Measurements from ENCODE around the gene TLR8. TPM values are rescaled to one million over a fixed set of nuclear protein-coding genes. Genes with fewer than 3 reads are reported as not detected.

Gene TLR8
- total RNA-seq, 1 donor from 2014 or later: not detected

DNA sequence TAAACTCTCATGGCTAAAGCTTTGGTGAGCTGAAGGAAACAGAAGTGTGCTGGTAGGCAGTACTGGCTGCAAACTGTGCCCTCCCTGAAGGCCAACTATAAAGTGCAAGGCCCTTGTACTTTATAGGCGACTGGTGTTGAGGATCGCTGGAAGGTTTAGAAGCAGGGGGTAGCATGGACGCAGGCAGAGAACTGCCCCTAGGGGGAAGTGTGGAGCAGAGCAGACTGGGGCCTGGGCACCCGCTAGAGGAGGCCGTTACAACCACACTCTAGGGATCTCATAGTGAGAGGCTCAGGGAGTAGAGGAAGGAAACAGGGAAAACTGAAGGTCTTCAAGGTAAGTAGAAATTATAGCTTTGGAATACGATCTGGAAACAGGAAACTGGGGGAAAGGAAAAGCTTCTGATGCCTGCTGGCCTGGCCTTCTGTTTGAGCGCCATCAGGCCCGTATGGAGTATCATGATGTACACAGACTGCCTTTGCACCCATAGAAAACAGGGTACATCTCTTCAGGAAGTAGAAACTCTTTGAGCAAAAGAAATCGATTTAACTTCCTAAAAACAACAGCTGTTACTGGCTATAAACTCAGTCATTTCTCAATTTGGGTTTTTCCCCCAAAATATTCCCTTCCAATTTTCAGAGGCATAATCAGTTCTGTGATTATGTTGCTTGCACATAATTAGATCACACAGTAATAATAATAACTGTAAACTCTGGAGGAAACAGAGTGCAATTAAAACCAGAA lies 44.6 kb downstream of the TLR8 start:
- Mint-ChIP-seq H3K9me3 (no peaks in the 10 kb centered on the region), H3K27me3 (ENCODE audit: insufficient read depth) (no peaks in the 10 kb centered on the region), H3K4me1 (ENCODE audit: low read depth) (peaks cover 90% of the 10 kb centered on the region), H3K4me3 (peak overlapping the region; percentile 84), H3K36me3 (ENCODE audit: low read depth) (no peaks in the 10 kb centered on the region), H3K27ac (peak overlapping the region; percentile 95)
- peak; percentile 66 for DNase-seq (ENCODE audit: low spot score)
- intact Hi-C loops (cut with micrococcal nuclease): loop anchor here (1.0 to 10.0 kb wide), 8 partner anchors 7 to 1186 kb away; partner anchors contain the start of genes GEMIN8, TCEANC and TMSB4X

DNA sequence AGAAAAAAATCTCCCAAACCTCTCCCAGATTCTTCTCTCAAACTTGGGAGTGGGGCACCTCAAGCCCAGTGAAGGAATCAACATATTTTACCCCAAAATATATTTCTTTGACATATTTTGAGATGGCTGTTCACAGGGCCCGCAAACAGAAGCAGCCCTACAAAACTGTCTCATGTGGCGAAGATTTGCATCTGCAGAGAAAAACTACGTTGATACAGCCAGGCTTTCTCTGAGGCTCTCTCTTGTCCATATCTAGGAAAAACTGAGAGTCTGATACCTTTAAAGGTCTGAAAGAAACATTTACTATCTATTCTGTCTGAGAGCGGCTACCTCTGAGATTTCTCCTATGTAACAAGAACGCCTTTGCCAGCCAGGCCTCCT lies 45.2 kb downstream of the TLR8 start:
- H3K4me1 Mint-ChIP-seq (ENCODE audit: low read depth): peaks cover 90% of the 10 kb centered on the region
- no peaks in the 10 kb centered on the region for H3K27me3 Mint-ChIP-seq (ENCODE audit: insufficient read depth)
- intact Hi-C loops (cut with micrococcal nuclease): loop anchor here (1.0 to 10.0 kb wide), 5 partner anchors 19 to 1187 kb away; partner anchors contain the start of genes GEMIN8, TCEANC and TMSB4X
- H3K4me3 Mint-ChIP-seq: peak overlapping the region; percentile 84
- no peaks in the 10 kb centered on the region for H3K9me3 Mint-ChIP-seq
- DNase-seq (ENCODE audit: low spot score): no peak
- no peaks in the 10 kb centered on the region for H3K36me3 Mint-ChIP-seq (ENCODE audit: low read depth)
- peak overlapping the region; percentile 95 for H3K27ac Mint-ChIP-seq

DNA sequence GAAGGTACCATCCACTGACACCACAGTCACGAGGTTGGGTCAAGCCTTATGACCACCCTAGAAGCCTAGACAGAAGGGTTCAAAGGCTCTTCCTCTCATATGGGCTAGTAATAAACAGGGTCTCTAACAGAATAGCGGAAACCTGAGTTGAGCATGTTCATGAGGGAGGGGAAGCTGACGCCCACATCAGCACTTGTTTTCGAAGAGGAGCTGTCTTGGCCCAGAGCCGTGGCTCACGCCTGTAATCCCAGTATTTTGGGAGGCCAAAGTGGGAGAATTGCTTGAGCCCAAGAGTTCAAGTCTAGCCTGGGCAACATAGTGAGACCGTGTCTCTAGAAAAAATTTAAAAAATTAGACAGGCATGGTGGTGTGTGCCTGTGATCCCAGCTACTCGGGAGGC lies 47.0 kb downstream of the TLR8 start:
- Mint-ChIP-seq H3K9me3 (no peaks in the 10 kb centered on the region), H3K27ac (peak overlapping the region; percentile 93), H3K27me3 (ENCODE audit: insufficient read depth) (no peaks in the 10 kb centered on the region), H3K4me3 (peak overlapping the region; percentile 62), H3K4me1 (ENCODE audit: low read depth) (peaks cover 82% of the 10 kb centered on the region), H3K36me3 (ENCODE audit: low read depth) (no peaks in the 10 kb centered on the region)
- no peak for DNase-seq (ENCODE audit: low spot score)
- intact Hi-C loops (cut with micrococcal nuclease): loop anchor here (5.0 to 10.0 kb wide), 2 partner anchors 1074 to 1189 kb away; partner anchors contain the start of gene GEMIN8

DNA sequence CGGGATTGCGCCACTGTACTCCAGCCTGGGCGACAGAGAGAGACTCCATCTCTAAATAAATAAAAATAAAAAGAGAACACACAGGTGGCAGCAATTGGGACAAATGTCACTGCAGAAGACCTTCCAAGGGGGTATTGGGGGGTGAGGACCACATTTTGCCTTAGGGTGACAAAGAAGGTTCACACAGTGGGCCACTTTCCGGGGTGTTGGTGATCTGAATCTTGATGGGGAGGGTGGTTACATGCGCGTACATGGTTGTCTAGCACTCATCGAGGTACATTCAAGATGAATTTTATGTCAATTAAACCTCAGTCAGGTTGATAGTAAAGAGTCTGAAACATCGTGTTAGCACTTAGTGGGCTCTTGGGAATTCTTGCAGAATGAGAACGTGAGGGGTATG lies 48.0 kb downstream of the TLR8 start:
- DNase-seq (ENCODE audit: low spot score): no peak
- Mint-ChIP-seq H3K4me1 (ENCODE audit: low read depth) (peaks cover 79% of the 10 kb centered on the region), H3K36me3 (ENCODE audit: low read depth) (no peaks in the 10 kb centered on the region), H3K9me3 (no peaks in the 10 kb centered on the region), H3K27me3 (ENCODE audit: insufficient read depth) (no peaks in the 10 kb centered on the region), H3K27ac (peak overlapping the region; percentile 93), H3K4me3 (peak overlapping the region; percentile 80)
- intact Hi-C loops (cut with micrococcal nuclease): loop anchor here (5.0 to 10.0 kb wide), 2 partner anchors 1073 to 1190 kb away; partner anchors contain the start of gene GEMIN8

- Mint-ChIP-seq H3K36me3 (ENCODE audit: low read depth) (no peaks in the 10 kb centered on the region), H3K27me3 (ENCODE audit: insufficient read depth) (no peaks in the 10 kb centered on the region), H3K27ac (peak overlapping the region; percentile 93), H3K4me1 (ENCODE audit: low read depth) (peaks cover 79% of the 10 kb centered on the region), H3K4me3 (peak overlapping the region; percentile 80), H3K9me3 (no peaks in the 10 kb centered on the region)
- DNase-seq (ENCODE audit: low spot score): no peak
- intact Hi-C loops (cut with micrococcal nuclease): loop anchor here (5.0 to 10.0 kb wide), 3 partner anchors 197 to 1190 kb away; partner anchors contain the start of gene GEMIN8
Observed at GRCh38 chrX:12954981-12955380, 48.6 kb downstream of the TLR8 start.

GRCh38 chrX:12955882-12956703 lies 49.7 kb downstream of the TLR8 start:
- intact Hi-C loops (cut with micrococcal nuclease): loop anchor here (1.0 to 10.0 kb wide), 6 partner anchors 10 to 1191 kb away; partner anchors contain the start of gene TMSB4X
- Mint-ChIP-seq H3K4me3 (peak overlapping the region; percentile 86), H3K4me1 (ENCODE audit: low read depth) (peaks cover 79% of the 10 kb centered on the region), H3K27me3 (ENCODE audit: insufficient read depth) (no peaks in the 10 kb centered on the region), H3K9me3 (no peaks in the 10 kb centered on the region), H3K36me3 (ENCODE audit: low read depth) (no peaks in the 10 kb centered on the region), H3K27ac (peak overlapping the region; percentile 99)
- peak; percentile 60 for DNase-seq (ENCODE audit: low spot score)

DNA sequence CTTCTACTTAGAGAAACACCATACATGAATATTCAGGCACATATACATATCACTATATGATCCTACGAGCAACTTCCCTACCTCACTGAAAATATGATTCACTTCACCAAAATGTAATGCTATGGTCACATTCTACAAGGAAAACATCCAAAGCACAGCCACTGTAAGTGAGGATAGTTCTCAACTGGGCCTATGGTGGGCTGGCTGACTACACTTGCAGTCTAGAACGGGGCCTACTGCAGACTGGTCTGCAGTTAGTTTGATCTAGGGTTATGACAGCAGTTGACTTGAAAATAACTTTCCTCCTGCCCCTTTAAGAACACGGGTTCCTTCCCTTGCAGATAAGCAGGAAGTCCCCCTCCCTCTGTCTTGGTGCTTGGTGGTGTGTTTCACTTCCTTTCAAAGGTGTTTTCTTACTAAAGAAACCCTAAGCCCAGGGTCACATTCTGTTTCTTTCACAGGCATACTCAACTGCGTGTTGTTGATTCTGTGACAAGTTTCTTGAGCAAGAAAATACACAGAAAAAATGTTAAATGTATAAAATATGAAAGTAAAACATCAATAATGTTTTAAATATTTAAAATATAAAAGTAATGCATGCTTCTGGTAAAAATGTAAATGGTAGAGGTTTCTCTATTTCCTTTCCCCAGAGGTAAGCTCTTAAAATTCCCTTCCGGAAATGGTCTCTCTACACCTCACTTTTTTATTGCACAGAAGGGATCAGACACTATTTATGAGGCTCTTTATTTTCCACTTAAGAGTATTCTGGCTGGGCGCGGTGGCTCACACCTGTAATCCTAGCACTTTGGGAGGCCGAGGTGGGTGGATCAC lies 50.5 kb downstream of the TLR8 start:
- DNase-seq (ENCODE audit: low spot score): peak; percentile 58
- Mint-ChIP-seq H3K36me3 (ENCODE audit: low read depth) (no peaks in the 10 kb centered on the region), H3K27ac (peak overlapping the region; percentile 99), H3K27me3 (ENCODE audit: insufficient read depth) (no peaks in the 10 kb centered on the region), H3K4me1 (ENCODE audit: low read depth) (peaks cover 79% of the 10 kb centered on the region), H3K4me3 (peak overlapping the region; percentile 86), H3K9me3 (no peaks in the 10 kb centered on the region)
- intact Hi-C loops (cut with micrococcal nuclease): loop anchor here (1.0 to 10.0 kb wide), 6 partner anchors 9 to 1192 kb away; partner anchors contain the start of gene TMSB4X

DNA sequence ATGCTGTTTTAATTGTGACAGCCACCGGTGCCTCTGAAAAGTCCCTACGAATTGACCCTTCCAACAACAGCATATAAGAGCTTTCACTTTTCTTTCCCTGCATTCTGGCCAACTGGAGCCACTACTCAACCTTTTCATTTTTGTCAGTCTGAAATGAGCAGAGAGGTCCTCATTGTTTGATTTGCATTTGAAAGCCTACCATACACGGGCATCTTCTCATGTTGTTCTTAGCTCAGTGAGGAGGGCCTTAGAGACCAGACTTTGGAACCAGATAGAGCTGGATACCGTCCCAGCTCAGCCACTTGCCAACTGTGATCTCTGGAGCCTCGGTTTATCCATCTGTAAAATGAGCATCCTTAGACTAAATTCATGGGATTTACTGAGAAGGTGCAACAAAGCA lies 51.6 kb downstream of the TLR8 start:
- no peaks in the 10 kb centered on the region for H3K9me3 Mint-ChIP-seq
- intact Hi-C loops (cut with micrococcal nuclease): loop anchor here (1.0 to 10.0 kb wide), 3 partner anchors 8 to 1193 kb away; no protein-coding TSS in a partner anchor
- no peaks in the 10 kb centered on the region for H3K27me3 Mint-ChIP-seq (ENCODE audit: insufficient read depth)
- peak overlapping the region; percentile 93 for H3K27ac Mint-ChIP-seq
- no peaks in the 10 kb centered on the region for H3K36me3 Mint-ChIP-seq (ENCODE audit: low read depth)
- H3K4me1 Mint-ChIP-seq (ENCODE audit: low read depth): peaks cover 77% of the 10 kb centered on the region
- DNase-seq (ENCODE audit: low spot score): no peak
- H3K4me3 Mint-ChIP-seq: peak overlapping the region; percentile 72

DNA sequence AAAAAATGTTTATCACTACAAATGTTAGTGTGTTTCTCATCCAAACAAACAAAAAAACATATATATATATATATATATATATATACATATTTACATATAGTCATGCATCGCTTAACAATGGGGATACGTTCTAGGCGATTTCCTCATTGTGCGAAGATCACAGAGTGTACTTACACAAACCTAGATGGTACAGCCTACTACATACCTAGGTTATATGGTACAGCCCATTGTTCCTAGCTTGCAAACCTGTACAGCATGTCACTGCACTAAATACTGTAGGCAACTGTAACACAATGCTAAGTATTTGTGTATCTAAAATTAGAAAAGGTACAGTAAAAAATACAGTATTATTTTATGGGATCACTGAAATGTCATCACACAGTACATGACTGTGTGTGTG lies 52.0 kb downstream of the TLR8 start:
- Mint-ChIP-seq H3K9me3 (no peaks in the 10 kb centered on the region), H3K36me3 (ENCODE audit: low read depth) (no peaks in the 10 kb centered on the region), H3K4me3 (no peak overlapping the region), H3K4me1 (ENCODE audit: low read depth) (peaks cover 73% of the 10 kb centered on the region), H3K27ac (peak overlapping the region; percentile 93), H3K27me3 (ENCODE audit: insufficient read depth) (no peaks in the 10 kb centered on the region)
- intact Hi-C loops (cut with micrococcal nuclease): loop anchor here (1.0 to 10.0 kb wide), 3 partner anchors 8 to 1194 kb away; no protein-coding TSS in a partner anchor
- no peak for DNase-seq (ENCODE audit: low spot score)

- Mint-ChIP-seq H3K27ac (peak overlapping the region; percentile 42), H3K4me3 (no peak overlapping the region), H3K9me3 (no peaks in the 10 kb centered on the region), H3K36me3 (ENCODE audit: low read depth) (no peaks in the 10 kb centered on the region), H3K4me1 (ENCODE audit: low read depth) (peaks cover 64% of the 10 kb centered on the region), H3K27me3 (ENCODE audit: insufficient read depth) (no peaks in the 10 kb centered on the region)
- intact Hi-C loops (cut with micrococcal nuclease): no loop called here
- DNase-seq (ENCODE audit: low spot score): no peak
Observed at GRCh38 chrX:12961196-12961718, 54.8 kb downstream of the TLR8 start.

GRCh38 chrX:12962041-12962504 lies 55.7 kb downstream of the TLR8 start:
- H3K27me3 Mint-ChIP-seq (ENCODE audit: insufficient read depth): no peaks in the 10 kb centered on the region
- no peak for DNase-seq (ENCODE audit: low spot score)
- H3K36me3 Mint-ChIP-seq (ENCODE audit: low read depth): no peaks in the 10 kb centered on the region
- H3K27ac Mint-ChIP-seq: peak overlapping the region; percentile 42
- peaks cover 65% of the 10 kb centered on the region for H3K4me1 Mint-ChIP-seq (ENCODE audit: low read depth)
- H3K9me3 Mint-ChIP-seq: no peaks in the 10 kb centered on the region
- H3K4me3 Mint-ChIP-seq: peak overlapping the region; percentile 7
- intact Hi-C loops (cut with micrococcal nuclease): no loop called here

Data from activated T-helper 1 cell treated with anti-CD3 and anti-CD28 coated beads, Interleukin-12 subunit alpha, Interleukin-12 subunit beta, Interleukin-2, Interleukin-4 antibody, amounts not matched to agents 30 ng/mL and 10 ng/mL and 1 ng/mL, durations not matched to agents 14 hours and 24 hours and 36 hours (primary cell).